Measurements from ENCODE around the gene C12orf56. TPM values are rescaled to one million over a fixed set of nuclear protein-coding genes. Genes with fewer than 3 reads are reported as not detected.

Gene C12orf56
- total RNA-seq, 2 donors from 2014 or later: not detected

Other genes starting within 250 kb of the C12orf56 start
- 10 to 100 TPM; 11.6 to 17.1 TPM for gene KICS2, start 168.5 kb downstream of the C12orf56 start, total RNA-seq
- 100 to 1,000 TPM; 284 to 325 TPM for gene XPOT, start 13.6 kb upstream of the C12orf56 start, total RNA-seq
- 10 to 100 TPM; 20.6 to 23.9 TPM for gene TBK1, start 61.4 kb upstream of the C12orf56 start, total RNA-seq
- 10 to 100 TPM; 40.3 to 42.4 TPM for gene RASSF3, start 219.7 kb upstream of the C12orf56 start, total RNA-seq

Measured in activated T-cell treated with anti-CD3 and anti-CD28 coated beads, Interleukin-2, amount 50 U/mL, for 72 hours (primary cell).